ENCODE results near the gene KLHL10.
A peak's percentile ranks its signal among the peaks of the same experiment; 100 is the strongest.
"Not testable (repeated sequence)": the region's sequence is repeated elsewhere in the genome, so short reads cannot be mapped to it uniquely, and the experiment has no call there.

KLHL10 gene

GRCh38 chr17:41839448-41839847 is 1.8 kb downstream of the KLHL10 start:
- not testable (repeated sequence) for H3K4me3 ChIP-seq (ENCODE audit: low read depth, low read length); H3K14ac ChIP-seq (ENCODE audit: low read length); H3K36me3 ChIP-seq (ENCODE audit: control insufficient read depth in 1 of 2, insufficient read depth in 2 of 2, low read length in 2 of 2); H3K9ac ChIP-seq (ENCODE audit: low read length); H2BK120ac ChIP-seq (ENCODE audit: insufficient read depth, low read length, poor library complexity); H3K4me2 ChIP-seq (ENCODE audit: low read length); H2BK5ac ChIP-seq (ENCODE audit: low read depth, low read length, poor library complexity); H2AFZ ChIP-seq (ENCODE audit: insufficient read depth, low read length, poor library complexity); H3K79me1 ChIP-seq (ENCODE audit: low read length); H4K12ac ChIP-seq (ENCODE audit: low read depth, low read length); H3K23ac ChIP-seq (ENCODE audit: low read length); H3K9me3 ChIP-seq (ENCODE audit: insufficient read depth, low read depth, low read length); H4K8ac ChIP-seq (ENCODE audit: low read depth, low read length); H2AK5ac ChIP-seq (ENCODE audit: low read length); H3K27me3 ChIP-seq (ENCODE audit: insufficient read depth, low read length); H3K18ac ChIP-seq (ENCODE audit: low read length); H4K91ac ChIP-seq (ENCODE audit: low read depth, low read length); H3K27ac ChIP-seq (ENCODE audit: low read depth, low read length); DNase-seq; H3K79me2 ChIP-seq (ENCODE audit: control insufficient read depth, insufficient read depth, low read length, poor library complexity); H2BK12ac ChIP-seq (ENCODE audit: low read length); H3K4ac ChIP-seq (ENCODE audit: low read depth, low read length); H3K4me1 ChIP-seq (ENCODE audit: control insufficient read depth in 1 of 2, insufficient read depth in 2 of 2, low read length in 2 of 2)
- WGBS (ENCODE audit: extremely low coverage, insufficient coverage, insufficient read length), result no CpG with 5 or more reads among the region's 2 CpGs

DNA sequence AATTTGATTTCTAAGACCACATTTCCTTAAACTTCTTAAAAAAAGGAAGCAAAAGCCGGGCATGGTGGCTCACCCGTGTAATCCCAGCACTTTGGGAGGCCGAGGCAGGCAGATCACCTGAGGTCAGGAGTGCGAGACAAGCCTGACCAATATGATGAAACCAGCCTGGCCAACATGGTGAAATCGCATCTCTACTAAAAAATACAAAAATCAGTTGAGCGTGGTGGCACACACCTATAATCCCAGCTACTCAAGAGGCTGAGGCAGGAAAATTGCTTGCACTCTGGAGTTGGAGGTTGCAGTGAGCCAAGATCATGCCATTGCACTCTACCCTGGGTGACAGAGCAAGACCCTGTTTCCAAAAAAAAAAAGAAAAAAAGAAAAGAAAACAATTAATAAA is 3.2 kb downstream of the KLHL10 start:
- not testable (repeated sequence) for H3K23ac ChIP-seq (ENCODE audit: low read length); H3K36me3 ChIP-seq (ENCODE audit: control insufficient read depth in 1 of 2, insufficient read depth in 2 of 2, low read length in 2 of 2); H3K79me1 ChIP-seq (ENCODE audit: low read length); H3K9ac ChIP-seq (ENCODE audit: low read length); H3K18ac ChIP-seq (ENCODE audit: low read length); H2BK12ac ChIP-seq (ENCODE audit: low read length); DNase-seq; H3K27ac ChIP-seq (ENCODE audit: low read depth, low read length); H4K8ac ChIP-seq (ENCODE audit: low read depth, low read length); H3K4ac ChIP-seq (ENCODE audit: low read depth, low read length); H3K4me1 ChIP-seq (ENCODE audit: control insufficient read depth in 1 of 2, insufficient read depth in 2 of 2, low read length in 2 of 2); H3K79me2 ChIP-seq (ENCODE audit: control insufficient read depth, insufficient read depth, low read length, poor library complexity); H2BK5ac ChIP-seq (ENCODE audit: low read depth, low read length, poor library complexity); H3K27me3 ChIP-seq (ENCODE audit: insufficient read depth, low read length); H3K4me2 ChIP-seq (ENCODE audit: low read length); H4K12ac ChIP-seq (ENCODE audit: low read depth, low read length); H2AK5ac ChIP-seq (ENCODE audit: low read length); H3K9me3 ChIP-seq (ENCODE audit: insufficient read depth, low read depth, low read length); H2BK120ac ChIP-seq (ENCODE audit: insufficient read depth, low read length, poor library complexity); H4K91ac ChIP-seq (ENCODE audit: low read depth, low read length); H2AFZ ChIP-seq (ENCODE audit: insufficient read depth, low read length, poor library complexity); H3K4me3 ChIP-seq (ENCODE audit: low read depth, low read length); H3K14ac ChIP-seq (ENCODE audit: low read length)
- WGBS (ENCODE audit: extremely low coverage, insufficient coverage, insufficient read length), result no CpG with 5 or more reads among the region's 6 CpGs

DNA sequence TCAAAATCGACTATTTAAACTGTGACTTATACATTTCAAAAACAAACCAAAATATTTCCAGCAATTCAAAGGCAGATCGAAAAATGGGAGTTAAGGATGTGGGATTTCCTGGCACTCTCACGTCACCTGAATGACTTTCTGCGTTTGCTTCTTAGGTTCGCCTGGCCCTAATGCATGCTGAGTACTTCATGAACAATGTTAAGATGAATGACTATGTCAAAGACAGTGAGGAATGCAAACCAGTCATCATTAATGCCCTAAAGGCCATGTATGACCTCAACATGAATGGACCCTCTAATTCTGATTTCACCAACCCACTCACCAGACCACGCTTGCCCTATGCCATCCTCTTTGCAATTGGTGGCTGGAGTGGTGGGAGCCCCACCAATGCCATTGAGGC is 7.3 kb downstream of the KLHL10 start:
- H2BK12ac ChIP-seq (ENCODE audit: low read length), result no peak overlapping the region
- no peak overlapping the region for H2BK120ac ChIP-seq (ENCODE audit: insufficient read depth, low read length, poor library complexity)
- H3K27ac ChIP-seq (ENCODE audit: low read depth, low read length), result no peak overlapping the region
- H2AFZ ChIP-seq (ENCODE audit: insufficient read depth, low read length, poor library complexity), result no peak overlapping the region
- DNase-seq, result peak; percentile 44 to 54
- H2AK5ac ChIP-seq (ENCODE audit: low read length), result no peak overlapping the region
- no peak overlapping the region for H3K18ac ChIP-seq (ENCODE audit: low read length)
- H3K36me3 ChIP-seq (ENCODE audit: control insufficient read depth in 1 of 2, insufficient read depth in 2 of 2, low read length in 2 of 2), result no peaks in the 10 kb centered on the region
- H3K4ac ChIP-seq (ENCODE audit: low read depth, low read length), result no peak overlapping the region
- H3K9ac ChIP-seq (ENCODE audit: low read length), result no peak overlapping the region
- H3K27me3 ChIP-seq (ENCODE audit: insufficient read depth, low read length), result no peaks in the 10 kb centered on the region
- no peaks in the 10 kb centered on the region for H3K4me1 ChIP-seq (ENCODE audit: control insufficient read depth in 1 of 2, insufficient read depth in 2 of 2, low read length in 2 of 2)
- H4K8ac ChIP-seq (ENCODE audit: low read depth, low read length), result no peak overlapping the region
- no peaks in the 10 kb centered on the region for H3K79me1 ChIP-seq (ENCODE audit: low read length)
- no peak overlapping the region for H3K4me2 ChIP-seq (ENCODE audit: low read length)
- H4K12ac ChIP-seq (ENCODE audit: low read depth, low read length), result no peak overlapping the region
- H2BK5ac ChIP-seq (ENCODE audit: low read depth, low read length, poor library complexity), result no peak overlapping the region
- H3K14ac ChIP-seq (ENCODE audit: low read length), result no peak overlapping the region
- no peaks in the 10 kb centered on the region for H3K9me3 ChIP-seq (ENCODE audit: insufficient read depth, low read depth, low read length)
- H3K4me3 ChIP-seq (ENCODE audit: low read depth, low read length), result no peak overlapping the region
- H3K23ac ChIP-seq (ENCODE audit: low read length), result no peak overlapping the region
- WGBS (ENCODE audit: extremely low coverage, insufficient coverage, insufficient read length), result no CpG with 5 or more reads among the region's 6 CpGs
- H3K79me2 ChIP-seq (ENCODE audit: control insufficient read depth, insufficient read depth, low read length, poor library complexity), result no peaks in the 10 kb centered on the region
- H4K91ac ChIP-seq (ENCODE audit: low read depth, low read length), result no peak overlapping the region

- no peaks in the 10 kb centered on the region for H3K79me1 ChIP-seq (ENCODE audit: low read length)
- H3K36me3 ChIP-seq (ENCODE audit: control insufficient read depth in 1 of 2, insufficient read depth in 2 of 2, low read length in 2 of 2), result peaks cover 2 to 3% of the 10 kb centered on the region in 2 experiments
- no peak overlapping the region for H4K91ac ChIP-seq (ENCODE audit: low read depth, low read length)
- no peak overlapping the region for H3K18ac ChIP-seq (ENCODE audit: low read length)
- H2AFZ ChIP-seq (ENCODE audit: insufficient read depth, low read length, poor library complexity), result no peak overlapping the region
- no peak overlapping the region for H3K23ac ChIP-seq (ENCODE audit: low read length)
- H2BK120ac ChIP-seq (ENCODE audit: insufficient read depth, low read length, poor library complexity), result no peak overlapping the region
- DNase-seq, result no peak
- no peak overlapping the region for H3K4me2 ChIP-seq (ENCODE audit: low read length)
- no peak overlapping the region for H3K14ac ChIP-seq (ENCODE audit: low read length)
- H2BK12ac ChIP-seq (ENCODE audit: low read length), result no peak overlapping the region
- no peak overlapping the region for H4K12ac ChIP-seq (ENCODE audit: low read depth, low read length)
- no peaks in the 10 kb centered on the region for H3K79me2 ChIP-seq (ENCODE audit: control insufficient read depth, insufficient read depth, low read length, poor library complexity)
- no peaks in the 10 kb centered on the region for H3K27me3 ChIP-seq (ENCODE audit: insufficient read depth, low read length)
- H2AK5ac ChIP-seq (ENCODE audit: low read length), result no peak overlapping the region
- H3K4me1 ChIP-seq (ENCODE audit: control insufficient read depth in 1 of 2, insufficient read depth in 2 of 2, low read length in 2 of 2), result no peaks in the 10 kb centered on the region
- no peak overlapping the region for H3K4ac ChIP-seq (ENCODE audit: low read depth, low read length)
- no peak overlapping the region for H4K8ac ChIP-seq (ENCODE audit: low read depth, low read length)
- H3K9ac ChIP-seq (ENCODE audit: low read length), result no peak overlapping the region
- no peak overlapping the region for H3K4me3 ChIP-seq (ENCODE audit: low read depth, low read length)
- no CpG with 5 or more reads among the region's 4 CpGs for WGBS (ENCODE audit: extremely low coverage, insufficient coverage, insufficient read length)
- H3K9me3 ChIP-seq (ENCODE audit: insufficient read depth, low read depth, low read length), result no peaks in the 10 kb centered on the region
- no peak overlapping the region for H2BK5ac ChIP-seq (ENCODE audit: low read depth, low read length, poor library complexity)
- H3K27ac ChIP-seq (ENCODE audit: low read depth, low read length), result no peak overlapping the region
Observed at GRCh38 chr17:41848788-41849187, 11.2 kb downstream of the KLHL10 start.
